Measurements from ENCODE around the gene COA3.
"Not testable (repeated sequence)": the region's sequence is repeated elsewhere in the genome, so short reads cannot be mapped to it uniquely, and the experiment has no call there.

The COA3 gene

DNA sequence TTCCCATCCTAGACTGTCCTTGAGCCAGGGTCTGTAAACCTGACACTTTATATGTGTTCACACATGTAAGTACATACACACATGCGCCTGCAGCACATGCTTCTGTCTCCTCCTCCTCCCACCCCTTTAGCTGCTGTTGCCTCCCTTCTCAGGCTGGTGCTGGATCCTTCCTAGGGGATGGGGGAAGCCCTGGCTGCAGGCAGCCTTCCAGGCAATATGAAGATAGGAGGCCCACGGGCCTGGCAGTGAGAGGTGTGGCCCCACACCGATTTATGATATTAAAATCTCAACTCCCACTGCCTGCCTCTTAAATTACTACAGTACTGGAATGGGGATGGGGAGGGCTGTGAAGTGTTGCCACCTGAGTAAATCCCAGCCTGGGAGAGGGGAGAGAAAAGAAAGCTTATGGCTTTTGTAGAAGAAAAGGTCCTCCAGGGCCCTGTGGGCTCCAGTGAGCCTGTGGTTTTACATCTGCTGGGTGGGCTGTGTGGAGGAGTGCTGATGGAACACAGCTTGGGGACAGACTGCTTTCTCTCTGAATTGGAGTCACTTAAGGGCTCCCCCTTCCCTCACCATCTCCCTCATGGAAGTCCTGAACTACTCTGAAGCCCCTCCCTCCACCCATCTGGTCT, 19.1 kb downstream of the COA3 start:
- DNase-seq (ENCODE audit: extremely low read depth, low read depth), result no peak
- H3K4me3 ChIP-seq (replicated peaks; ENCODE audit: low read depth, low read length), result no peak overlapping the region
- TF ChIP-seq, protein P1, sequence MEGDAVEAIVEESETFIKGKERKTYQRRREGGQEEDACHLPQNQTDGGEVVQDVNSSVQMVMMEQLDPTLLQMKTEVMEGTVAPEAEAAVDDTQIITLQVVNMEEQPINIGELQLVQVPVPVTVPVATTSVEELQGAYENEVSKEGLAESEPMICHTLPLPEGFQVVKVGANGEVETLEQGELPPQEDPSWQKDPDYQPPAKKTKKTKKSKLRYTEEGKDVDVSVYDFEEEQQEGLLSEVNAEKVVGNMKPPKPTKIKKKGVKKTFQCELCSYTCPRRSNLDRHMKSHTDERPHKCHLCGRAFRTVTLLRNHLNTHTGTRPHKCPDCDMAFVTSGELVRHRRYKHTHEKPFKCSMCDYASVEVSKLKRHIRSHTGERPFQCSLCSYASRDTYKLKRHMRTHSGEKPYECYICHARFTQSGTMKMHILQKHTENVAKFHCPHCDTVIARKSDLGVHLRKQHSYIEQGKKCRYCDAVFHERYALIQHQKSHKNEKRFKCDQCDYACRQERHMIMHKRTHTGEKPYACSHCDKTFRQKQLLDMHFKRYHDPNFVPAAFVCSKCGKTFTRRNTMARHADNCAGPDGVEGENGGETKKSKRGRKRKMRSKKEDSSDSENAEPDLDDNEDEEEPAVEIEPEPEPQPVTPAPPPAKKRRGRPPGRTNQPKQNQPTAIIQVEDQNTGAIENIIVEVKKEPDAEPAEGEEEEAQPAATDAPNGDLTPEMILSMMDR (IDR thresholded peaks at IDR 0.05; ENCODE audit: low read depth, low read length, missing control alignments), result no peak

DNA sequence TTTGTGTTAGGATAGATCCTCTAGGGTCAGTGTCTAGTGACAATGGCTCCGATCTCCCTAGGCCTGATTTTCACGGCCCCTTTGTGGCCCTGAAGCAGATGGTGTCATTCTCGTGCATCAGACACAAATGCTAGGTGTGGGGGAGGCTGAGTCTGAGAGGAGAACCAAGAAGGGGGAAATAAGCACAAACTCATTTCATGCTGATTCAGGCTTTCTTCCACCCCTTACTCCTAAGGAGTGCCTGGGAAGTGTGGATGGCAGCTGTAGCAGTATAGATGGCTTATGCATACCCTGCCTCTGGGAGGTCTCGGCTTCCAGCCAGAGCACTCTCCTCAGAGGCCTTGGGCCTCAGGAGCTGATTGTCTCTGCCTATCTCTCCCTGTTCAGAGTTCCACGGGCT, 19.9 kb downstream of the COA3 start:
- DNase-seq (ENCODE audit: extremely low read depth, low read depth), result no peak
- TF ChIP-seq, protein P1 (IDR thresholded peaks at IDR 0.05; ENCODE audit: low read depth, low read length, missing control alignments), result no peak

DNA sequence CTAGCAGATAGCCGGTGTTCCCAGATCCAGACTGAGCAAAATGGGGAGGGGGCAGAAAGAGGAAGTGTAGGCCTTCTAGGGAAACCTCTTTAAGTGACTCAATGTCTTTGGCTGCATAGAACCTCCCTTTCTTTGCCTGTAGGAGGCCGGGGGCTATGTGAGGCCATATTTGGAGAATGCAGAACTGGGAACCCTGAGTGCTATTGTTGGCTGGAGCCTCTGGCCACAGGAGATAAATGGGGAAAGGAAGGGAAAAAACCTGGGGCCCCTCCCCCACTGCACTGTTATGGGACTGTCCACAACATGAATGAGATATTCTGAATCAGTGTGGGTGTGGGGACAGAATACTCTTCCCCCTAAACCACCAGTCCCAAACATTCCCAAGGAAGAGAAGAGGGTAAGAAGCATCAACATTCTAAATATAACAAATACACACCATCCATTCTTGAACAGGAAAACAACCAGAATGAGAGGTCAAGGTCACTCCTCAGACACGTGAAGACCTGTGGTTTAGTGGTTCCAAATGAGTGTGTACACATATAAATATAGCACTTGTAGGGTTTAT, 22.9 kb downstream of the COA3 start:
- TF ChIP-seq, protein P1 (IDR thresholded peaks at IDR 0.05; ENCODE audit: low read depth, low read length, missing control alignments), result no peak
- no peak overlapping the region for H3K4me3 ChIP-seq (replicated peaks; ENCODE audit: low read depth, low read length)
- DNase-seq (ENCODE audit: extremely low read depth, low read depth), result no peak

More for the DNA sequence above, 19.9 kb downstream of the COA3 start:
- H3K4me3 ChIP-seq (replicated peaks; ENCODE audit: low read depth, low read length), result no peak overlapping the region

DNA sequence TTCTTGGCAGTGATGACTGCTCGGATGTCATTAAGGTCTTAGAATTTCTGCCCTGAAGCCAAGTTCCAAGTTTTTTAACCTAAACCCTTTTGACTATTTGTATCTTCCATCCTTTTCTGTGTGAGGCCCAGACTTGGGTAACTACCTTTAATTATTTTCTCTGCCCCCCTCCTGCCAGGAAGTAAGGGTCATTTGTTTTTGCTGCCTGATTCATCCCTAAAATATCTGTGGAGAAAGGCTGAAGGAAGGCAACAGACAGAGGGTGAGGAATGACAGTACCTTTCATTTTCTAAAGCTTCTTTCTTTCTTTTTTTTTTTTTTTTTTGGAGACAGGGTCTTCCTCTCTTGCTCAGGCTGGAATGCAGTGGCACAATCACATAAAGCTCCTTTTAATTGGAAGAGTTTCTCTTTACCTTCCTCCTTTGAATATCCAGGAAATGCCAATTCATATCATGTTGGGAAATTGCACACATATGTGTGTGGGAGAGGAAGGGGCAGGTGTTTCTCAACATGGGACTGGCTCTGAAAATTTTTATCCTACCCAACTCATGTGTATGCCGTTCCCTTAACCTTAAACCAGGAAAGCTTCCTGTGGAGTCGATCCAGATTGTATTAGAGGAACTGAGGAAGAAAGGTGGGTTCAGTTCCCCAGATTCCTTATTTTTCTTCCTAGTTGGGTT, 24.3 kb downstream of the COA3 start:
- peak overlapping the region; percentile 98 for H3K4me3 ChIP-seq (replicated peaks; ENCODE audit: low read depth, low read length)
- no peak for DNase-seq (ENCODE audit: extremely low read depth, low read depth)
- TF ChIP-seq, protein P1 (IDR thresholded peaks at IDR 0.05; ENCODE audit: low read depth, low read length, missing control alignments), result no peak

DNA sequence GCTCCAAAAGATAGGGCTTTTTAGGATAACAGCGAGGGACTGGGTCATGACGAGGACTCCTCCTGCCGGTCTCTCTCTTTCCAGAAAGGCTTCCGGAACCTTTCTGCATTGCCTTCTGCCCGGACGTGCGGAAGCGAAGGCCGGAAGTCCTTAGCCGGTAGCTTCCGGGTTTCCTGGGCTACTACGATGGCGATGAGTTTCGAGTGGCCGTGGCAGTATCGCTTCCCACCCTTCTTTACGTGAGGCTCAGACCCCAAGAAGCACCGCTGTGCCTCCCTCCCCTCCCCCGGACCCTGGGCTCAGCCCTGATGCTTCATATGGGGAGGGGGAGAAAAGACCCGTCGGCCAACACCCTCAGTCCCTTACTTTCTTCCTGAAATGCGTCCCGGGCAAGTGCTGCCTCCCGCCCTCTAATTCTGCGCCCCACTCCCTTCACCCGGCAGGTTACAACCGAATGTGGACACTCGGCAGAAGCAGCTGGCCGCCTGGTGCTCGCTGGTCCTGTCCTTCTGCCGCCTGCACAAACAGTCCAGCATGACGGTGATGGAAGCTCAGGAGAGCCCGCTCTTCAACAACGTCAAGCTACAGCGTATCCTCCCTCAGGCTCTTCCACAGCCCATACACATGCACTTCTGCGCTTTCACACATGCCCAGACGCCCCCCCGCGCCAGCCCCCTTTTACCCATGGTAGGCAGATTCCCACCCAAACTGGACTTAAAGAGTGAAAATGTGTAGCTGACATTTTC, 25.0 kb downstream of the COA3 start, which contains the start of gene VPS25:
Gene VPS25, plus strand, starts transcription at position 160 of the 746 bp plus-strand sequence. Its CDS starts 27 bp downstream, at position 187.
- DNase-seq (ENCODE audit: extremely low read depth, low read depth), result peak; percentile 39
- TF ChIP-seq, protein P1 (IDR thresholded peaks at IDR 0.05; ENCODE audit: low read depth, low read length, missing control alignments), result no peak

DNA sequence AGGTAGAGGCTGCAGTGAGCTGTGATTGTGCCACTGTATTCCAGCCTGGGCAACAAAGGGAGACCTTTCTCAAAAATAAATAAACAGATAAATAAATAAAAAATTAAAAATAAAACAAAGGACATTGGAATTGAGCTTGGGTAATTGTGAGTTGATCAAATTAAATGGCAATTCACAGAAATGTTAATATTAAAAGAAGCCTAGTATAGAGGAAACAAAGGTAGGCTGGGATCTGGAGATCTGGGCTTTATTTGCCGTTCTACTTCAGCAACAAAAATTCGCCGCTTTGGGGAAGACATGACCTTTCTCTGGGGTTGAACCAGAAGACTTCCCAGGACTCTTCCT, 25.6 kb downstream of the COA3 start:
- no peak for DNase-seq (ENCODE audit: extremely low read depth, low read depth)
- peak overlapping the region; percentile 98 for H3K4me3 ChIP-seq (replicated peaks; ENCODE audit: low read depth, low read length)
- TF ChIP-seq, protein P1 (IDR thresholded peaks at IDR 0.05; ENCODE audit: low read depth, low read length, missing control alignments), result no peak

More for the DNA sequence above, 25.0 kb downstream of the COA3 start, which contains the start of gene VPS25:
- peak within 1 kb of the TSS; percentile 98 for H3K4me3 ChIP-seq (replicated peaks; ENCODE audit: low read depth, low read length)

DNA sequence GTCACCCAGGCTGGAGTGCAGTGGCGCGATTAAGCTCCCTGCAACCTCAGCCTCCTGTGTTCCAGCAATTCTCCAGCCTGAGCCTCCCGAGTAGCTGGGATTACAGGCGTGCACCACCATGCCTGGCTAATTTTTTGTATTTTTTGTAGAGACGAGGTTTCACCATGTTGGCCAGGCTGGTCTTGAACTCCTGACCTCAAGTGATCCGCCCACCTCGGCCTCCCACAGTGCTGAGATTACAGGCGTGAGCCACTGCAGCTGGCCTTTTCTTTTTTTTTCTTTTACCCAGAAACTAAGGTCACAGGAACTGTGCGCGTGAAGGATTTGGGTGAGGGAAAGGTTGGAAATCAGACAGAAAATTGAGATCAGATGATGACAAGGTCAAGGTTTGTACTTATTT, 28.5 kb downstream of the COA3 start:
- H3K4me3 ChIP-seq (replicated peaks; ENCODE audit: low read depth, low read length); DNase-seq (ENCODE audit: extremely low read depth, low read depth): not testable (repeated sequence)

DNA sequence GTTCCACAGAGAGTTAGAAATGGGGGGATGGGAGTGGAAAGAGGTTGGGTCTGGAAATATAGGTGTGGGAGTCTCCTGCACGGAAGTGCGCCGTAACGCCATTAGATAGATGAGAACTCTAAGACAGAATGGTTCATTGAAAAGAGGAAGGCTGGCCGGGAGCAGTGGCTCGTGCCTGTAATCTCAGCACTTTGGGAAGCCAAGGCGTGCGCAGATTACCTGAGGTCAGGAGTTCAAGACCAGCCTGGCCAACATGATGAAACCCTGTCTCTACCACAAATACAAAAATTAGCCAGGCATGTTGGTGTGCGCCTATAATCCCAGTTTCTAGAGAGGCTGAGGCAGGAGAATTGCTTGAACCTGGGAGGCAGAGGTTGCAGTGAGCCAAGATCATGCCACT, 30.5 kb downstream of the COA3 start:
- not testable (repeated sequence) for DNase-seq (ENCODE audit: extremely low read depth, low read depth); H3K4me3 ChIP-seq (replicated peaks; ENCODE audit: low read depth, low read length)

Measured in HFF-Myc (cell line).